Left hindlimb (tissue), 1 donor: ENCODE measurements around the gene SGPP2.
"Not testable (repeated sequence)": the region's sequence is repeated elsewhere in the genome, so short reads cannot be mapped to it uniquely, and the experiment has no call there.

ENCODE experiments used
- DNase-seq: peaks from one replicate; pipeline ENCODE4 v3.0.0-alpha.2; 2018

SGPP2 gene

GRCh38 chr2:222427646-222428301 lies 3.4 kb downstream of the SGPP2 start:
- DNase-seq: no peak

- no peak for DNase-seq
These were observed 5.7 kb downstream of the SGPP2 start for GRCh38 chr2:222430071-222430470.

DNA sequence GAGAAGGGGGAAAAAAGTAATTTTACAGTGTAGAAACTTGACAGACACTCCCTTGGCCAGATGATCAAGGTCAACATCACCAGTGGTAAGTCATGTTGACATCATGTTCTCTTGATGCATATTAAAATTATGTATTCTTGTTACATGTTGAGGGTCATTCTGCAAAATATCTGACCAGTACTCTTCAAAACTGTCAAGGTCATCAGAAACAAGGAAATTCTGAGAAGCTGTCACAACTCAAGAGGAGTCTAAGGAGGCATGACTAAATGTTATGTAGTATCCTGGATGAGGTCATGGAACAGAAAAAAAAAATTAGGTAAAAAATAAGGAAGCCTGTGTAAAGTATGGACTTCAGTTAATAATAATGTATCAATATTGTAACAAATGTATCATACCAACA lies 6.3 kb downstream of the SGPP2 start:
- DNase-seq: no peak

- no peak for DNase-seq
These were observed 7.5 kb downstream of the SGPP2 start for GRCh38 chr2:222431869-222432268.

GRCh38 chr2:222433332-222434173 lies 9.2 kb downstream of the SGPP2 start:
- no peak for DNase-seq

DNA sequence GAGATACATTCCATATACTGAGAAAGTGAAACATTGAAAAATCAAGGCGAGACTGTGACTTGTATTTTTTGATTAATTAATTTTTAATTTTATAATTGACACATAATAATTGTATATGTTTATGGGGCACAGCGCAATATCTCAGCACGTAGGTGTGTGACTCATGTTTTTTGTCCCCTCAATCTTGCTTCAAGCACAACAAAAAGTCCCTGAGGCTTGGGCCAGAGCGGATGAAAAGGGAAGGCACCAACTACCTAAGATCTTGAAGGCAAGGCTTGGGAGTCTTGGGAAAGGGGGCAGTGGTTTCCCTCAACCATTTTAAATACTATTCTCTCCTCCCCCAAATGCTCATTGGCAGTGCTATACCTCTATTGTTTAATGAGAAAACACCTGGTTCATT lies 9.9 kb downstream of the SGPP2 start:
- no peak for DNase-seq

DNA sequence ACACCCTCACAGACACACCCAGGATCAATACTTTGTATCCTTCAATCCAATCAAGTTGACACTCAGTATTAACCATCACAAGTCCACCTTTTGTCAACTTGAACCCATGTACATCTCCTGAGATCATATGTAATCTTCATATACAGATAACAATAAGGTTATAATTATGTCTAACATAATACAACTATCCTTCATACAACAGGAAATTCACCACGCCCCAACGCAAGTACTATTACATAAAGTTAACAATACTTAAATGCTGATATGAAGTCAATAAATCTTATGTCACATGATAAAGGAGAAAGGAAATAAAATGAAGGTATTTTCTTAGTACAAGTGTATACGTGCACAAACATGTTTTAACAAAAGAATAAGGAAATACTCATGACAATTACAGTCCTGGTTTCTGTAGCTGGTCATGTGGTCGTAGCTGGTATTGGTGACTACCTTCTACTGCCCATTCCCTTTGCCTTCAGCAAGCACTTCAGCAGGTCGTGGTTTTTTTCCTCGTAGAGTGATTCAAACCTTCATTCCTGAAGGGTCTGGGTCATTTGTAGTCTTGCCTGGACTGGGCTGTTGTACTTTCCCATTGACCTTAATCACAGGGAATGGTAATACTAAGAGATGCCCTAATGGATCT lies 11.2 kb downstream of the SGPP2 start:
- DNase-seq: not testable (repeated sequence)

DNA sequence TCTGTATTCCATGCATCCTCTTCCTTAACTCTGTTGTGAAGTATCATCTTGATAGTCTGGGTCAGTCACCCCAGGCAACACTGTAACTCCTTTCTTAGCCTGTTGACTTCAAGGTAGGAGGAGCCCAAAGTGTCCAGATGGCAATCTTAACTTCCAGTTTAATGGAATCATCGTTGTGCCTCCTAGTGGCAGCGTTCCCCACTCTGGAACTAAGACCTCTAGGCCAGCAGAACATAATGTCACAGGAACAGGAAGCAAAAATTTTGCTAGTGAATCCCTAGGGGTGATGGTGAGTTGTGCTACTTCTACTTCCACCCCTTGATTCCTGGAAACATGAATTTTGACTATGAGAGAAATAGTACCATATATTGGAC lies 11.7 kb downstream of the SGPP2 start:
- no peak for DNase-seq

GRCh38 chr2:222439692-222440091 lies 15.3 kb downstream of the SGPP2 start:
- DNase-seq: no peak

DNA sequence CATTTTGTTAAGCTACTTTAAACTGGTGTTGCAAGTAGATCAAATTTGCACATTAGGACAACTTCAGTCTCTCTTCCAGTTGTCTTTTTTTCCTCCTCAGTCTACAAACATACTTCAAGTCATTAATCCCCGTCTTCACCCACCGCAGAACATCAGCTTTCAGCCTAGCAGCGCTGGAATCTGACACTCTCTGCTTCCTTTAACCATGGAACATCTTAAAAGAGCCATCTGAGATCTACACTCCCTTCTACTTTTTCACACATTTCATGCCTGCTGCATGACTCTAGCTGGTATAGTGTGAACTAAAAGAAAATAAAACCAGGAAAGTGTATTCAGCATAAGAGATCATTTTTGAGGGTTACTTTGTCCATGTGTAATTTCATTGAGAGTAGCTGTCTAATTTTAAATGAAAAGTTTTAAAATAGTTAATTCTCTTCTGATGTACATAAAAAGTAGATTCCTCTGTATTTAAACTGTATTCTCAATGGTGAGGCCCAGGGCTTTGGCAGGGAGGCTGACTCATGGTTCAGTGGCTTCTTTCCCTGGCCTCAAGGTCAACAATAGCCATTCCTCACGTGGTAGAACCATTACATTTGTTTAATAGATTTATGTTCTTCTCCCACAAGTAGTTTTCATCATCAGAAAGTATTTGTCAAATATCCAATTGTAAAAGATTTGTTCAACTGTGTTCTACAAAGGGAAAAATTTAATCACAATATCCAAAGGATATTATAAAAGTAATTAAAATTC lies 16.5 kb downstream of the SGPP2 start:
- no peak for DNase-seq

DNA sequence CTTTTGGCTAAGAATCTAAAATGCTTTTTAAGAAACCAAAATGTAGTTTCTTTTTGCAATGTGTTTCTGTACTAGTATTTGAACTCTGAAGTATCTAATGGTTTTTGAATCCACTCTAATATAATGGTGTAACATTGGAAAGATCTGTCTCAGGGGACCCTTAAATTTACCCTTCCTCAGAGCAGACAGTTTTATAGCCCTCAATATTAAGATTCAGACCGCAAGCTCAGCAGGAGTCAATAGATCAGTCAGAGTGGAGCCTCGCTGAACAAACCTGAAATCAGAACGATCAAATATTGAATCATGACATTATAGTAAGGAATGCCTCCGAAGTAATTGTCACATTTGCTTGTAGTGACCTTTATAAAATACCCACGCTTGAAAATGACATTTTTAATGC lies 18.3 kb downstream of the SGPP2 start:
- no peak for DNase-seq

- no peak for DNase-seq
These were observed 20.9 kb downstream of the SGPP2 start for GRCh38 chr2:222445227-222445626.

DNA sequence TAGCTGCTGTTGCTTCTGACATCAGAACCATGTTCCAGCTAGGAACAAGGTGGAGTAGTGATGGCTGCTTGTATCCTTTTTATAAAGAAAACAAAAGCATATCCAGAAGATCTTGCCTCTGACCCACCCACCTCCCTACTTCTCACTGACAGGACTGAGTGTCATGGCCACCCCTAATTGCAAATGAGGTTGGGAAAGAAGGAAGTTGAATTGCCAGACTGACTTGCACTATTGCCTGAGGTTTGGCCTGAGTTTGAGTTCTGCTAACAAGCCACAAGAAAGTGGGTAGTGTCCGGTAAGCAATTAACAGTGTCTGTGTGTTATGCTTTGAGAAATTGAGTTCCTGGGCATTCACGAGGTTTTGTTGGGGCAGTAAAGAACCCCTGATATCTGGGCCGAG lies 22.8 kb downstream of the SGPP2 start:
- no peak for DNase-seq

DNA sequence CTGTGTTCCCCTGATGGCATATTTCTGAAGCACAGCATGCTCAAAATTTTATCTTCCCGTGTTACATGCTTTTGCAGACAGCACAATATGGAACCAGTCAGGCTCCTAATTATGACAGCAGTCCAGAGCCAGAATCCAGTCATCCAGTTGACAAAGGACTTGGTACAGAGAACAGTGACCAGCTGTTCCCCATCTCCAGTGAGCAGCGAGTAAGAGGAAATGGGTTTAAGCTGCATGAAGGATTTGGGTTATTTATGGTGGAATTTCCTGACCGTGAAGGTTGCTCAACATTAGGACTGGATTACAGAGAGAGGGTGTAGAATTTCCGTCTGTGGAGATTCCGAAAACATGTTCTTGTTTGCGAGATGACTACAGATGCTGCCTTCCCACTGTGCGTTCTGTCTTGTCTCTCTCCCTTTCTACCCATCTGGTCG lies 24.4 kb downstream of the SGPP2 start:
- DNase-seq: peak; percentile 46

DNA sequence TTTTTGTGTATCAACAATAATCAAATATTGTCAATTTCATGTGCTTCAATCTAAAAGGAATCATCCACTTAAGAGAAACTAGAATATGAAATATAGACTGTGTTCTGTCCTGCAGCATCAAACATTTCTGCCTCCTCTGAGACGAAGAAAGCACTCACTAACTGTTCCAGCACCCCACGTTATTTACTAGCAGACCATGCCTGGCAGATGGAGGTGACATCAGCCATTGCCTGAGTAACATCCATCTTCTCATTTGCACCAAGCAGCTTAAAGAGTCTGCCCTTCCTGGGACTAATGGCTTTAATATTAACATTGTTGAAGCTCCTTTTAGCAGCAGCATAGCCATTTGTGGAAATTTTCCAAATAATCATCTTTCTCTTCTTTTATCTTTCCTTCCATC lies 25.7 kb downstream of the SGPP2 start:
- no peak for DNase-seq

- no peak for DNase-seq
These were observed 26.9 kb downstream of the SGPP2 start for GRCh38 chr2:222451224-222451674.

DNA sequence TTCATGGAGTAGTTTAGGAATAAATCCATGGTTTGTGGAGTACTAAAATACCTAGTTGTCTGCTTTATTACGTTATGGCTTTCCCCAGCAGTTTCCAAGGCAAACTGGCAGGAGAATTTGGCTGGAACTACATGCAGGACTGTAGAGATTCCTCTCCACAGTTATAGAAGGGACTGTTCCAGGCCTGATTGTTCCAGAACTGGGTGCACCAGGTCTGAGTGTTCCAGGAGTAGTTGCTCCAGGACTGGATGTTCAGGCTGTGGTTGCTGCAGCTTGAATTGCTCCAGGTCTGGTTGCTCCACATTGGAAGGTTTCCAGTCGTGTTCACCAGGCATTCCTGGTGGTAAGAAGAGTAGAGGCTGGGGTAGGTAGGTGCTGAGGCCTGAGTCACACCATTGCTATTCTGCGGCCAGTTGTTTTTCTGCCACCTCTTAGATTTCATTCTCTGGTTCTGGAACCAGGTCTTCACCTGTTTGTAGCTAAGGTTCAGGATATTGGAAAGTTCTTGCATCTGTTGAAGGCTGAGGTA lies 28.1 kb downstream of the SGPP2 start:
- no peak for DNase-seq

DNA sequence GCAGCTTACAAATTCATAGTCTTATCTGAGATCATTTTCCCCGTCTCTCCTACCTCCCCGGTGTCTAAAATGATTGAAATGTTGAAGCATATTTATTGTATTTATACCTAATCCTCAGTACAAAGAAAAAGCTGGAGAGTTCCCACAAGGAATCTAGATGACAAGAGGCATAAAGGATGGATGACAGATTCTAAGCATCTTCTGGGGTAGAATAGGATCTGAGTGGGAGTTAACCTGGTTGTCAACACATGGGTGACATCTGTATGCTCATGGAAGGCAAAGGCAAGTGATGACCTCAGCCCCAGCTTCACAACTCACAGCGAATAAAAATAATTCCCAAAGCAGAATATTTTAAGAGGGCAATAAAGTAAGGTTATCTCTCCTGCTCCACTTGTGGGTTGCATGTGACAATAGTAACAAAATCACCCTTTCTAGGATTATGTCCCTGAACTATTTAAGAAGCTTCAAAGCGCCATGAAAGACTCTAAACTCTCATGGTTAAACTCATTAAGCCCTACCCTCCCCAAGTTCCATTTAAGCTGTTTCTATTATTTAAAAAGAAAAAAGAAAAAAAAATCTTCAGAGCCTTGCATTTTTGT lies 32.2 kb downstream of the SGPP2 start:
- no peak for DNase-seq

GRCh38 chr2:222459983-222460382 lies 35.6 kb downstream of the SGPP2 start:
- no peak for DNase-seq

DNA sequence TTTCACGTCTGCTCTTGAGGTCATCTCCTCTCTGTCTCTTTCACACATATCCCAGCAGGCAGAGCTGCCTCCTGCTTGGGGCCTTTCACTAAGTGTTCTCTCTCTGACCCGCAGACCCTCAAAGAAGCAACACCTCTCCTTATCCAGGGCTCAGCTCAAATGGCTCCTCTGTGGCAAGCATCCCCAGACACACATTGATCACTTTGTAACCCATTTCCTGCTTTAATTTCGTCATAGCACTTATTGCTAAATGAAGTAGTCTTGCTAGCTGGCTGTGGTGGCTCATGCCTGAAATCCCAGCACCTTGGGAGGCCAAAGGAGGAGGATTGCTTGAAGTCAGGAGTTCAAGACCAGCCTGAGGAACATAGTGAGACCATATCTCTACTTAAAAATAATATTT lies 41.4 kb downstream of the SGPP2 start:
- no peak for DNase-seq

GRCh38 chr2:222468346-222468745 lies 44.0 kb downstream of the SGPP2 start:
- no peak for DNase-seq

DNA sequence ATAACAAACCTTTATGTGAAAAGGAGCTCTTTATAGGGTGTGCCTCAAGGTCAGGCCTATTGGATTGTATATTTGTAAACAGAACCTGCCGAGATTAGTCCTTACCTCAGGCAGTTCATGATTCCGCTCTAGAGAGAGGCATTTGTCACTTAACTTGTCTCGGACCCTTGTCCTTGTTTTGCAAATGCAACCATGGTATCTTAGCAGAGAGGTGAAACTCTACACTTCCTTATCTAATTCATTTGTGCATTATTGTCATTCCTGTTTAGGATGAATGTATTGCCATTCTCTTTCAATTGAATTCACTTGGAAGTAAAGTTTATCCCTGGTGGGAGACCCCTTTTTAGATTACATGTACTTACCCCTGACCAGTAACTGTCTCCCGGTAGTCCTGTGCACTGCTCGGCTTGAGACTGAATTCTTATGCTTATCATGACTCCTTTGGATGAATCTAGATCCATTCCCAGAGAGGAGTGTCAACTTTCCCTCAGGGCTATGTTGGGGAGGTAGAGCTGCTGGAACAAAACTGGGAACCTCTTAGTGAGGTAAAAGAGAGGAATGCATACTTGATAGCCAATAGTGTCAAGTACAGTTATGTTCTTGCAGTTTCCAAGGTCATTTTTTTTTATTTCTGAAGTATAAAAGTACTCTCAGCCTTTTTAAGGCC lies 46.6 kb downstream of the SGPP2 start:
- no peak for DNase-seq
